K562 (cell line): Measurements from ENCODE around the gene PTP4A1. TPM values are rescaled to one million over a fixed set of nuclear protein-coding genes. Genes with fewer than 3 reads are reported as not detected.

ENCODE experiments used
- ATAC-seq: fragments of 200-7000 bp; cut with Tn5 transposase; 3 replicates; pipeline ENCODE4 v1.9.1; 2020; ENCODE audit warnings: moderate library complexity
- BruUV-seq: library from RNA; stranded (reverse); fragments of 400-500 nt; replicated peaks from 2 replicates; lab custom pipeline; 2021; lab: Mats Ljungman, UMichigan
- CTCF ChIA-PET: fragments of 300-600 bp; formaldehyde crosslinking; extraction: SDS; loops from one replicate; lab custom pipeline; 2021; ENCODE audit warnings: low intra/inter-chr PET ratio; lab: Yijun Ruan, JAX
- POLR2A ChIA-PET: fragments of 300-600, 350-650 bp; sonication (Branson Sonifier 250); formaldehyde crosslinking; extraction: SDS; loops from one replicate; lab custom pipeline; 2021; ENCODE audit warnings: antibody characterized with exemption, inconsistent platforms; lab: Yijun Ruan, JAX
- DNase-seq, 4 experiments: peaks; one replicate each; pipeline versions ENCODE4 v3.0.0 to v3.0.0-alpha.2; 2011 to 2018; ENCODE audit warnings: low spot score in 3 of 4, mixed read lengths in 3 of 4; ENCODE audit errors: extremely low read depth in 1 of 4
- FAIRE-seq: peaks from 2 replicates; lab custom pipeline; 2011; peaks lifted over from hg19 to GRCh38; lab: Jason Lieb, UNC
- H2AFZ ChIP-seq: 2 replicates; pipeline ENCODE4 v1.6.0; 2011; ENCODE audit warnings: low read depth, low read length, control low read depth, inconsistent platforms
- H3K27ac ChIP-seq: fragments of 200-600 bp; 3 replicates; pipeline ENCODE4 v1.8.0; 2011; ENCODE audit warnings: low read depth, mild to moderate bottlenecking, control low read depth, inconsistent platforms, low read length, moderate library complexity, mixed read lengths; ENCODE audit errors: extremely low read depth
- H3K27me3 ChIP-seq, 2 experiments: fragments of 300-600 bp in 1 of 2; 2 replicates in 1 of 2; 3 replicates in 1 of 2; pipeline versions ENCODE4 v1.6.0 to v1.8.0; 2011; ENCODE audit warnings: inconsistent platforms in 2 of 2, low read length in 2 of 2, mild to moderate bottlenecking in 1 of 2, mixed read lengths in 1 of 2, moderate library complexity in 1 of 2; ENCODE audit not compliant: control insufficient read depth in 2 of 2, insufficient read depth in 2 of 2
- H3K36me3 ChIP-seq: fragments of 300-600 bp; 3 replicates; pipeline ENCODE4 v1.8.0; 2011; ENCODE audit warnings: mild to moderate bottlenecking, low read length, inconsistent platforms; ENCODE audit not compliant: control insufficient read depth, insufficient read depth
- H3K4me1 ChIP-seq, 2 experiments: fragments of 200-600 bp in 1 of 2; replicated peaks in 1 of 2; 2 replicates in 1 of 2; 3 replicates in 1 of 2; pipeline versions ENCODE4 v1.5.1 to v1.8.0; 2011; ENCODE audit warnings: inconsistent platforms in 2 of 2, low read length in 2 of 2, mild to moderate bottlenecking in 1 of 2, mixed read lengths in 1 of 2, moderate library complexity in 1 of 2; ENCODE audit not compliant: control insufficient read depth in 2 of 2, insufficient read depth in 2 of 2
- H3K4me2 ChIP-seq: 2 replicates; pipeline ENCODE4 v1.6.1; 2011; ENCODE audit warnings: low read length, control low read depth, inconsistent platforms, mixed read lengths; ENCODE audit not compliant: insufficient read depth
- H3K4me3 ChIP-seq: fragments of 200-600 bp; sonication (generic), shearing (Covaris generic); 2 replicates; pipeline ENCODE4 v1.5.1; 2016; ENCODE audit warnings: control low read depth, inconsistent platforms
- H3K79me2 ChIP-seq: fragments of 200-600 bp; 3 replicates; pipeline ENCODE4 v1.8.0; 2011; ENCODE audit warnings: low read length, inconsistent platforms; ENCODE audit not compliant: control insufficient read depth, insufficient read depth
- H3K9ac ChIP-seq, 2 experiments: 2 replicates each; pipeline versions ENCODE4 v1.6.0 to v1.6.1; 2011; ENCODE audit warnings: low read depth in 2 of 2, low read length in 2 of 2, control low read depth in 1 of 2, inconsistent platforms in 1 of 2, mild to moderate bottlenecking in 1 of 2, mixed read lengths in 1 of 2; ENCODE audit not compliant: insufficient read depth in 1 of 2
- H3K9me1 ChIP-seq: one replicate; pipeline ENCODE4 v1.6.0; 2011; ENCODE audit warnings: inconsistent platforms, mild to moderate bottlenecking, low read length, moderate library complexity; ENCODE audit not compliant: control insufficient read depth, insufficient read depth
- H3K9me3 ChIP-seq: replicated peaks from 2 replicates; pipeline ENCODE4 v1.5.1; 2011; ENCODE audit warnings: low read depth, low read length, inconsistent platforms; ENCODE audit not compliant: control insufficient read depth, insufficient read depth
- H4K20me1 ChIP-seq: replicated peaks from 2 replicates; pipeline ENCODE4 v1.6.1; 2011; ENCODE audit warnings: low read length, inconsistent platforms, mixed read lengths; ENCODE audit not compliant: control insufficient read depth, insufficient read depth
- FOSL1 ChIP-seq: fragments of 200-800 bp; sonication (Bioruptor generic); conservative IDR thresholded peaks from 2 replicates; pipeline ENCODE4 v1.6.1; 2016; ENCODE audit warnings: missing genetic modification characterization, missing compliant biosample characterization
- IRF2 ChIP-seq: sonication (generic); formaldehyde crosslinking; IDR thresholded peaks from 2 replicates; pipeline ENCODE4 v1.8.1; 2022; ENCODE audit warnings: mild to moderate bottlenecking, missing genetic modification reagents
- JUN ChIP-seq, 2 experiments: sonication (generic) in 1 of 2; formaldehyde crosslinking in 1 of 2; IDR thresholded peaks; 2 replicates each; pipeline versions ENCODE4 v1.6.1 to v1.8.0; 2012 to 2022; ENCODE audit warnings: borderline replicate concordance in 2 of 2, mild to moderate bottlenecking in 2 of 2, improper control_type of control experiment in 1 of 2, low read depth in 1 of 2, low read length in 1 of 2, missing genetic modification reagents in 1 of 2
- JUND ChIP-seq, 2 experiments: IDR thresholded peaks; 2 replicates in 1 of 2; 3 replicates in 1 of 2; pipeline ENCODE4 v1.6.1; 2011; ENCODE audit warnings: borderline replicate concordance in 2 of 2, low read depth in 2 of 2, low read length in 2 of 2, improper control_type of control experiment in 1 of 2, missing biosample characterization in 1 of 2, missing genetic modification characterization in 1 of 2, missing genetic modification reagents in 1 of 2
- KDM1A ChIP-seq, 2 experiments: fragments of 450-650 bp; IDR thresholded peaks; 2 replicates each; pipeline ENCODE4 v1.6.1; 2016; ENCODE audit warnings: mild to moderate bottlenecking in 2 of 2
- MEIS2 ChIP-seq: fragments of 450-650 bp; IDR thresholded peaks from 2 replicates; pipeline ENCODE4 v1.6.1; 2014; ENCODE audit warnings: mild to moderate bottlenecking; ENCODE audit not compliant: partially characterized antibody
- TEAD2 ChIP-seq: fragments of 450-650 bp; IDR thresholded peaks from 2 replicates; pipeline ENCODE4 v1.6.1; 2016; ENCODE audit warnings: missing genetic modification characterization, control low read depth, missing compliant biosample characterization
- ZNF41 ChIP-seq: fragments of 250-450 bp; sonication (Bioruptor Pico); conservative IDR thresholded peaks from 2 replicates; pipeline ENCODE4 v1.4.0; 2020; ENCODE audit warnings: mild to moderate bottlenecking
- ZNF668 ChIP-seq: fragments of 250-450 bp; sonication (Bioruptor Pico); IDR thresholded peaks from 2 replicates; pipeline ENCODE4 v1.8.0; 2022; ENCODE audit warnings: mild to moderate bottlenecking, inconsistent platforms
- WGBS: fragments of 100-300 bp; shearing (Covaris generic); methylation state at CpG from one replicate; pipeline ENCODE4 v1.1.6; 2016; ENCODE audit warnings: low coverage, mixed read lengths; ENCODE audit not compliant: insufficient coverage; ENCODE audit errors: missing lambda C conversion rate; 5-methylcytosine and 5-hydroxymethylcytosine counted together
- in situ Hi-C: fragments of 300-500 bp; cut with MboI; formaldehyde crosslinking; loops from 4 replicates; pipeline ENCODE4 v1.15.0; 2018; ENCODE audit warnings: inconsistent platforms, mixed read lengths
- intact Hi-C: fragments of 100-400 bp; cut with micrococcal nuclease; formaldehyde crosslinking; loops from 2 replicates; pipeline ENCODE4 v1.14.2; 2022
- polyA plus RNA-seq, 8 experiments: library from polyadenylated mRNA; depleted of rRNA in 4 of 8; stranded (reverse) in 5 of 8; unstranded in 3 of 8; fragments of >200 nt; fragmentation: Nextera tagmentation in 2 of 8; fragmentation: Illumina TruSeq in 1 of 8; extraction: Ambion mirVana in 2 of 8; extraction: Trizol in 1 of 8; gene quantifications; 2 replicates each; pipeline versions ENCODE4 v1.2.1 to v1.2.3, GENCODE V29; 2011 to 2014; ENCODE audit warnings: inconsistent platforms in 1 of 8, missing spikeins in 1 of 8
- total RNA-seq, 7 experiments: library from RNA; depleted of rRNA in 6 of 7; stranded (reverse); fragments of >200 nt in 6 of 7; fragmentation: Illumina TruSeq in 2 of 7; extraction: Trizol in 2 of 7; gene quantifications; 2 replicates each; pipeline versions ENCODE4 v1.2.1 to v1.2.3, GENCODE V29; 2011 to 2021; ENCODE audit warnings: low replicate concordance in 1 of 7
- TF ChIP-seq, protein P1 (sequence below): fragments of 450-650 bp; IDR thresholded peaks from 2 replicates; pipeline ENCODE4 v1.6.1; 2017; ENCODE audit warnings: antibody characterized with exemption, mild to moderate bottlenecking
- TF ChIP-seq, protein P2 (sequence below): fragments of 250-450 bp; sonication (Bioruptor Pico); IDR thresholded peaks from 2 replicates; pipeline ENCODE4 v1.5.0; 2021; ENCODE audit warnings: mild to moderate bottlenecking, moderate library complexity

PTP4A1 gene
- total and polyA plus RNA-seq, 9 of the 15 experiments (the other 6 are each of a cell fraction or from before 2014, with no cell fraction given): 3.7 to 67.5 (median 13.1) TPM

DNA sequence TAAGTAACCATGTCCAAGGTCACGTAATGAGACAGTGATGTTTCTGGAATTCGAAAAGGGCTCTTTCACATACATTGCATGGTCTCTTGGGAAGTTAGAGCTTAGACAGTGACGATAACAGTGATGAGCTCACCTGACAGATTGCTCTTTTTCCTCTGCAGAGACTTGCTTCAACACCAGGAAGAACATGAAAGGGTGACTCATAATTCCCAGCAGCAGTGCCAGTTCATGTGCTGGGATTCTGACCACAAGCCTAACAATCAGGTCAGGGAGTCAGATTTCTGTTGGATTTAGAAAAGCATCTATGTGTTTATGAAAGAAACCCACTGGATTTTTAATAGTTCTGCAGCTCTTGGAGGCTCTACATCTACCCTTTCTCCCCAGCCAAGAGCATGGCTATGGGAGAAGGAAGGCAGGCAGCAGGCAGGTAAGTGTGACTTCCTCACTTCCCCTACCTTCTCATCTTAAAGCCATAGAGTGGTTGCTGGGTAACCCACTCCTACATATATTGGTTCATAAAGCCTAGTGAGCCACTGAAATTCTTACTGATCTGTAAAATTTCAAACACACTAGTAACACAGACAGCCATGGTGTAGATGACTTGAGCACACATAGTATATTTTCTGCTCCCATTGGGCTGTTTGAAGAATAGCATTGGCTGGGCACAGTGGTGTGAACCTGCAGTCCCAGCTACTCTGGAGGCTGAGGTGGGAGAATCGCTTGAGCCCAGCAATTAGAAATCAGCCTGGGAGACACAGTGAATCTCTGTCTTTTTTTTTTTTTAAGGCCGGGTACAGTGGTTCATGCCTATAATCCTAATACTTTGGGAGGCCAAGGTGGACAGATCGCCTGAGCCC, 44.4 kb upstream of the PTP4A1 start (continued):
- TF ChIP-seq KDM1A (IDR thresholded peaks at IDR 0.05) (peak; percentile 42 to 43; a peak in 2 of 4 replicates), IRF2 (CRISPR knock-in tag) (no peak), JUN (IDR thresholded peaks at IDR 0.05; ENCODE audit: borderline replicate concordance, low read depth, low read length) (peak; percentile 76; the same call in 1 of the 2 replicates), JUN (CRISPR knock-in tag; IDR thresholded peaks at IDR 0.05; ENCODE audit: borderline replicate concordance) (no peak), JUND (IDR thresholded peaks at IDR 0.05; ENCODE audit: borderline replicate concordance, low read depth, low read length) (peak; percentile 55; the same call in 1 of the 2 replicates), JUND (tag; IDR thresholded peaks at IDR 0.05; ENCODE audit: borderline replicate concordance, low read depth, low read length) (peak; percentile 62; the same call in 1 of the 3 replicates), TEAD2 (tag) (no peak), MEIS2 (peak; percentile 3), FOSL1 (tag) (peak; percentile 59)

DNA sequence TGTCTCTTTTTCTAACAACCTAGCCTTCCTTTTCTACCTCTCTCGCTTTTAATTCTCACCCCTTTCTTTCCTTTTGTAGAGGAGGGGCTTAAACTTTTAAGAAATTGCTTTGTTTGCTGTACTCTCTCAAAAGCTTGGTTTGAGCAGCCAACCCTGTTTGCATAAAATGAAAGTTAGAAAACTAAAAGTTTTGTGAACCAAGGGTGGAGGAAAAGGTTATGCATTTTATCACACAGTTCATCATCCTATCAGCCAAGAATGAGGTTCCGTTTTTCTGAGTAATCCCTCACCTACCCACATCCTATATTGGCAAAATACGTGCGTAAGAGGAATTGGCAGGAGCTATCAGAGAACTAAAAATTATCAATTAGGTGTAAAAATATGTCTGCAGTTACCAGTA, 42.8 kb upstream of the PTP4A1 start:
- ChIA-PET CTCF (no interaction called here), POLR2A (interaction anchor here (0.5 kb wide), 1 partner anchor 53 kb away, joined by 3 read pairs; no protein-coding TSS in a partner anchor)
- 0% methylated on average over 4 of the region's 4 CpGs for WGBS
- no peak overlapping the region for H3K4me2 ChIP-seq
- no peaks in the 10 kb centered on the region; the same call in 1 of the 2 replicates for H3K9me3 ChIP-seq
- no peak for DNase-seq
- H3K9me1 ChIP-seq: no peaks in the 10 kb centered on the region
- no peak overlapping the region for H3K27ac ChIP-seq
- H2AFZ ChIP-seq: no peak overlapping the region
- intact Hi-C loops: no loop called here
- H3K4me3 ChIP-seq: no peak overlapping the region
- H4K20me1 ChIP-seq: no peaks in the 10 kb centered on the region
- no TSS peak for BruUV-seq
- in situ Hi-C loops: no loop called here
- no peaks in the 10 kb centered on the region for H3K79me2 ChIP-seq
- H3K27me3 ChIP-seq: no peaks in the 10 kb centered on the region
- FAIRE-seq: no peak
- H3K36me3 ChIP-seq: no peaks in the 10 kb centered on the region
- H3K9ac ChIP-seq: no peak overlapping the region
- no peak for ATAC-seq
- no peaks in the 10 kb centered on the region for H3K4me1 ChIP-seq
- TF ChIP-seq ZNF41 (no peak), KDM1A (IDR thresholded peaks at IDR 0.05) (no peak), ZNF668 (CRISPR knock-in tag) (no peak)
- TF ChIP-seq, protein P1, sequence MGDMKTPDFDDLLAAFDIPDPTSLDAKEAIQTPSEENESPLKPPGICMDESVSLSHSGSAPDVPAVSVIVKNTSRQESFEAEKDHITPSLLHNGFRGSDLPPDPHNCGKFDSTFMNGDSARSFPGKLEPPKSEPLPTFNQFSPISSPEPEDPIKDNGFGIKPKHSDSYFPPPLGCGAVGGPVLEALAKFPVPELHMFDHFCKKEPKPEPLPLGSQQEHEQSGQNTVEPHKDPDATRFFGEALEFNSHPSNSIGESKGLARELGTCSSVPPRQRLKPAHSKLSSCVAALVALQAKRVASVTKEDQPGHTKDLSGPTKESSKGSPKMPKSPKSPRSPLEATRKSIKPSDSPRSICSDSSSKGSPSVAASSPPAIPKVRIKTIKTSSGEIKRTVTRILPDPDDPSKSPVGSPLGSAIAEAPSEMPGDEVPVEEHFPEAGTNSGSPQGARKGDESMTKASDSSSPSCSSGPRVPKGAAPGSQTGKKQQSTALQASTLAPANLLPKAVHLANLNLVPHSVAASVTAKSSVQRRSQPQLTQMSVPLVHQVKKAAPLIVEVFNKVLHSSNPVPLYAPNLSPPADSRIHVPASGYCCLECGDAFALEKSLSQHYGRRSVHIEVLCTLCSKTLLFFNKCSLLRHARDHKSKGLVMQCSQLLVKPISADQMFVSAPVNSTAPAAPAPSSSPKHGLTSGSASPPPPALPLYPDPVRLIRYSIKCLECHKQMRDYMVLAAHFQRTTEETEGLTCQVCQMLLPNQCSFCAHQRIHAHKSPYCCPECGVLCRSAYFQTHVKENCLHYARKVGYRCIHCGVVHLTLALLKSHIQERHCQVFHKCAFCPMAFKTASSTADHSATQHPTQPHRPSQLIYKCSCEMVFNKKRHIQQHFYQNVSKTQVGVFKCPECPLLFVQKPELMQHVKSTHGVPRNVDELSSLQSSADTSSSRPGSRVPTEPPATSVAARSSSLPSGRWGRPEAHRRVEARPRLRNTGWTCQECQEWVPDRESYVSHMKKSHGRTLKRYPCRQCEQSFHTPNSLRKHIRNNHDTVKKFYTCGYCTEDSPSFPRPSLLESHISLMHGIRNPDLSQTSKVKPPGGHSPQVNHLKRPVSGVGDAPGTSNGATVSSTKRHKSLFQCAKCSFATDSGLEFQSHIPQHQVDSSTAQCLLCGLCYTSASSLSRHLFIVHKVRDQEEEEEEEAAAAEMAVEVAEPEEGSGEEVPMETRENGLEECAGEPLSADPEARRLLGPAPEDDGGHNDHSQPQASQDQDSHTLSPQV: no peak
- TF ChIP-seq, protein P2, sequence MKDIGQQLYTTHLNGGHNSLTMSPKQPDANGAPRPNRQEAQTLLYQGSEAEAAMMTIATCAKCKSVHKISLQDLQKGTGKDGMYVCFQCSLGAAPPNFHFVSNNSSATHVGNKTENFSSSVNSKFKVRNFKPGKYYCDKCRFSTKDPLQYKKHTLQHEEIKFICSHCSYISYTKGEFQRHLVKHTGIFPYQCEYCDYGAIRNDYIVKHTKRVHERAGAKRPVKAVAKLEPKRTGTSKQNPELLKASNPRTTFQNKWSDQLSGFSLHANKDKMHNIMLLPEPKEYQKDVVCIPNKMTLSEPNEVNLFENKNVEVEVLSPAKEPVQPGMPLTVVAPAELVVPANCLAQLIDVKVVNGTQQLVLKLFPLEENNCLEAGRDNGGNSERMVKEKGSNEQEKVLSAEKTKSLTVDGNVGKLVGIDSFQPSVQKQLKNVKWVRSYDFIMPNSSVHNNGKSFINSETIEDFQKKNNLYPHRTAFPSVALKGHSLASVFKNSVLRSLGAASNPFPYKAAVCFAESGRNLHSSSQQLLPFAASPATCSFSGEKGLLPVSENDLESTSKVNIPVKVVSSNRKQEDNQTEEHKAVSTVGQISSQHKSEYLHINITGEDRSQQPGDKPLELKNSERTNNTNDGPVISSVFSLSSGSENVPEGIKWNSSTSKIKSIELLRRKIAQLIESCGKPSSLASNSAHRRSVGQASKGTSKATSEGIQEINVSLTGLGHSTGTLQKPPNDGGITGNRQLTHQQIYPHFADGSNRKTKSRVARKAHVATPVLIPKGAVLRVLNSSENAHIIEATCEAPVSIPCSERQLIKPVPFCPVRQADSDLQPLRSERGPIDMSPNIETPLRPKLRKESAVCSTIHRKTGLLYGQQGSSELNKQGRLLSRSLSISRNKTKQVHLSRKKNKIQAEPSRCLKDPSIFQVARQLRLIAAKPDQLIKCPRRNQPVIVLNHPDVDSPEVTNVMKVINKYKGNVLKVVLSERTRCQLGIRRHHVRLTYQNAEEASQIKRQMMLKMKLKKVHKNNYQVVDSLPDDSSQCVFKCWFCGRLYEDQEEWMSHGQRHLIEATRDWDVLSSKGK (CRISPR knock-in tag): no peak
